B cell (primary cell): Measurements from ENCODE around the gene PLEKHA7.

ENCODE experiments used
- EZH2 ChIP-seq: IDR thresholded peaks from 2 replicates; pipeline ENCODE4 v1.6.1; 2012; ENCODE audit warnings: borderline replicate concordance, low read depth, mild to moderate bottlenecking, moderate library complexity, low read length; ENCODE audit not compliant: insufficient read depth, poor library complexity, severe bottlenecking
- TF ChIP-seq, protein P1 (sequence below): fragments of 200-600 bp; IDR thresholded peaks from one replicate; pipeline ENCODE4 v1.8.0; 2022; ENCODE audit warnings: antibody characterized with exemption, mild to moderate bottlenecking

DNA sequence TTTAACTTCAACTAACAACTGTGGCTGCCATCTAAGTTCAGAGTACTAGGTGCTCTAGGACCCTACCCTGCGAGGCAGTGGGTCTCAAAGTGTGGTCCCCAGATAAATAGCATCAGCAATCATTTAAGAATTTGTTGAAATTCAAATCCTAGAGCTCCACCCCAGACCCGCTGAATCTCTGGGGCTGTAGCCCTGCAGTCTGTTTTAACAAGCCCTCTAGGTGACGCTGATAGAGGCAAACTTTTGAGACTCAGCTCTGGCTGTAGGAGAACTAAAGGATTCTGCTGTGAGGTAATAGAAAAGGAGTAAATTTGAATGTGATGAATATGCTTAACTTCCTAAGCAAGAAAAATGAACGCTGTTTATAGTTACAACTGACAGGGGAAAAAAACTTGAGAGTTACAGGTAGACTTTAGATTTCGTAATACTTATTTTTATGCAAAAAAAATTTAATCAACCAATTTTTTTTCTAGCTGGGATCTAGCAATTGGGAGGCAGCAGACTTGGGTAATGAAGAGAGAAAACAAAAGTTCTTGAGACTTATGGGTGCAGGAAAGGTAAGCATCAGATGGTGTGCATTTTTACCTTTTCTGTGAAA, 270.0 kb downstream of the PLEKHA7 start:
- TF ChIP-seq, protein P1, sequence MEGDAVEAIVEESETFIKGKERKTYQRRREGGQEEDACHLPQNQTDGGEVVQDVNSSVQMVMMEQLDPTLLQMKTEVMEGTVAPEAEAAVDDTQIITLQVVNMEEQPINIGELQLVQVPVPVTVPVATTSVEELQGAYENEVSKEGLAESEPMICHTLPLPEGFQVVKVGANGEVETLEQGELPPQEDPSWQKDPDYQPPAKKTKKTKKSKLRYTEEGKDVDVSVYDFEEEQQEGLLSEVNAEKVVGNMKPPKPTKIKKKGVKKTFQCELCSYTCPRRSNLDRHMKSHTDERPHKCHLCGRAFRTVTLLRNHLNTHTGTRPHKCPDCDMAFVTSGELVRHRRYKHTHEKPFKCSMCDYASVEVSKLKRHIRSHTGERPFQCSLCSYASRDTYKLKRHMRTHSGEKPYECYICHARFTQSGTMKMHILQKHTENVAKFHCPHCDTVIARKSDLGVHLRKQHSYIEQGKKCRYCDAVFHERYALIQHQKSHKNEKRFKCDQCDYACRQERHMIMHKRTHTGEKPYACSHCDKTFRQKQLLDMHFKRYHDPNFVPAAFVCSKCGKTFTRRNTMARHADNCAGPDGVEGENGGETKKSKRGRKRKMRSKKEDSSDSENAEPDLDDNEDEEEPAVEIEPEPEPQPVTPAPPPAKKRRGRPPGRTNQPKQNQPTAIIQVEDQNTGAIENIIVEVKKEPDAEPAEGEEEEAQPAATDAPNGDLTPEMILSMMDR, result no peak
- no peak for TF ChIP-seq EZH2
